SK-N-SH (cell line): ENCODE results near the gene MELK.

Experiments
- ELF1 ChIP-seq: IDR thresholded peaks from 2 replicates; pipeline ENCODE4 v1.4.0; 2012
- SIN3A ChIP-seq: IDR thresholded peaks from 2 replicates; pipeline ENCODE4 v1.6.1; 2012; ENCODE audit warnings: low read depth, mild to moderate bottlenecking, low read length, moderate library complexity, borderline replicate concordance
- SMC3 ChIP-seq: IDR thresholded peaks from 2 replicates; pipeline ENCODE4 v1.6.1; 2012; ENCODE audit warnings: low read depth, low read length, improper control_type of control experiment
- USF2 ChIP-seq: fragments of 150-350 bp; IDR thresholded peaks from 2 replicates; pipeline ENCODE4 v1.6.1; 2017; ENCODE audit warnings: antibody characterized with exemption, low read length, low read depth, borderline replicate concordance
- YY1 ChIP-seq: IDR thresholded peaks from 2 replicates; pipeline ENCODE4 v1.4.0; 2012; ENCODE audit warnings: low read depth, mild to moderate bottlenecking
- ZBTB33 ChIP-seq: IDR thresholded peaks from 2 replicates; pipeline ENCODE4 v1.4.0; 2012; ENCODE audit warnings: low read depth, borderline replicate concordance
- TF ChIP-seq, protein P1 (sequence below): fragments of 200-600 bp; sonication (generic); IDR thresholded peaks from 2 replicates; pipeline ENCODE4 v1.6.1; 2017; ENCODE audit warnings: antibody characterized with exemption, mild to moderate bottlenecking, moderate library complexity

DNA sequence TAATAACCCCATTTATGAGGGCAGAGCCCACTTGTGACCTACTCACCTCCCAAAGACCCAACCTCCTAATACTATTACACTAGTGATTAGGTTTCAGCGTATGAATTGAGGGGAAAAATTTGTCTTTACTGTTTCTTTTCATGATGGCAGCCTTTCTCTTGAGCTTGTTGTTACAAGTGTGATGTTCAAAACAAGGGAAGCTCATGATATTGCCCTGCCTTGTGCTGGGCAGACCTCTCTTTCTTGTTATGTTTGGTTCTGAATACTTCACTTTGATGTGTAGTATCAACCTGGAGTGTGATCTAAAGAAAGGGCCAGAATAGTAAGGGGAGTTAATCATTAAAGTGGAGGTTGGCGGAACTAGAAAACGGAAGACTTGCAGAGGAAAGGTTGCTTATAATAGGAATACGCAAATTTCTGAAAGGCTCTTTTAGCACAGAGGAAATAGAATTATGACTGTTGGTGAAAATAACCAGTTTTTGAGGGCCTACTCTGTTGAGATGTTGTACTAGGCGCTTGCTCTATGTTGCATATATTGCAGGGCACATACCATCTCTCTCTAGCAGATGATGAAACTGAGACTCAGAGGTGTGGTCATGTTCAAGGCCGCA is 68.2 kb downstream of the MELK start:
- no peak for TF ChIP-seq ZBTB33
- TF ChIP-seq, protein P1, sequence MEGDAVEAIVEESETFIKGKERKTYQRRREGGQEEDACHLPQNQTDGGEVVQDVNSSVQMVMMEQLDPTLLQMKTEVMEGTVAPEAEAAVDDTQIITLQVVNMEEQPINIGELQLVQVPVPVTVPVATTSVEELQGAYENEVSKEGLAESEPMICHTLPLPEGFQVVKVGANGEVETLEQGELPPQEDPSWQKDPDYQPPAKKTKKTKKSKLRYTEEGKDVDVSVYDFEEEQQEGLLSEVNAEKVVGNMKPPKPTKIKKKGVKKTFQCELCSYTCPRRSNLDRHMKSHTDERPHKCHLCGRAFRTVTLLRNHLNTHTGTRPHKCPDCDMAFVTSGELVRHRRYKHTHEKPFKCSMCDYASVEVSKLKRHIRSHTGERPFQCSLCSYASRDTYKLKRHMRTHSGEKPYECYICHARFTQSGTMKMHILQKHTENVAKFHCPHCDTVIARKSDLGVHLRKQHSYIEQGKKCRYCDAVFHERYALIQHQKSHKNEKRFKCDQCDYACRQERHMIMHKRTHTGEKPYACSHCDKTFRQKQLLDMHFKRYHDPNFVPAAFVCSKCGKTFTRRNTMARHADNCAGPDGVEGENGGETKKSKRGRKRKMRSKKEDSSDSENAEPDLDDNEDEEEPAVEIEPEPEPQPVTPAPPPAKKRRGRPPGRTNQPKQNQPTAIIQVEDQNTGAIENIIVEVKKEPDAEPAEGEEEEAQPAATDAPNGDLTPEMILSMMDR, result no peak
- no peak for TF ChIP-seq SMC3
- no peak for TF ChIP-seq YY1
- no peak for TF ChIP-seq SIN3A
- no peak for TF ChIP-seq ELF1
- TF ChIP-seq USF2, result no peak
